Thoracic aorta (tissue), 2 donors: ENCODE measurements around the gene TBRG4. TPM values are rescaled to one million over a fixed set of nuclear protein-coding genes. Genes with fewer than 3 reads are reported as not detected.

Experiments used
- ATAC-seq: fragments of 150-250 bp; one replicate; pipeline ENCODE4 v1.8.0; 2017; ENCODE audit warnings: low read depth; ENCODE audit not compliant: insufficient number of reproducible peaks, low FRiP score
- DNase-seq: peaks from one replicate; pipeline ENCODE4 v3.0.0-alpha.2; 2020; ENCODE audit warnings: low spot score
- H3K27ac ChIP-seq, 2 donors: fragments of 200-600 bp; sonication (generic); 1 replicate in 1 of 2; 2 replicates in 1 of 2; pipeline ENCODE4 v1.5.1; 2016; ENCODE audit warnings: mild to moderate bottlenecking in 2 of 2, moderate library complexity in 2 of 2
- H3K27me3 ChIP-seq: fragments of 200-600 bp; sonication (generic); replicated peaks from 2 replicates; pipeline ENCODE4 v1.6.0; 2016; ENCODE audit warnings: mild to moderate bottlenecking; ENCODE audit not compliant: insufficient read depth
- H3K36me3 ChIP-seq: fragments of 200-600 bp; sonication (generic); one replicate; pipeline ENCODE4 v1.5.1; 2016
- H3K4me1 ChIP-seq, 2 donors: fragments of 200-600 bp; sonication (generic); 1 replicate in 1 of 2; 2 replicates in 1 of 2; pipeline versions ENCODE4 v1.5.1 to v1.6.0; 2016; ENCODE audit warnings: low read depth in 2 of 2, mild to moderate bottlenecking in 1 of 2; ENCODE audit not compliant: control insufficient read depth in 1 of 2
- H3K4me3 ChIP-seq: fragments of 200-600 bp; sonication (generic); 2 replicates; pipeline ENCODE4 v1.5.1; 2016; ENCODE audit warnings: mild to moderate bottlenecking
- H3K9me3 ChIP-seq: fragments of 200-600 bp; sonication (generic); 2 replicates; pipeline ENCODE4 v1.5.1; 2016
- CTCF ChIP-seq: fragments of 200-600 bp; sonication (generic); IDR thresholded peaks from one replicate; pipeline ENCODE4 v1.5.1; 2019; ENCODE audit warnings: antibody characterized with exemption
- total RNA-seq, 2 donors: library from RNA; depleted of rRNA; stranded (reverse); fragments of >200 nt; gene quantifications; one replicate each; pipeline versions ENCODE4 v1.1.0 to v1.2.3, GENCODE V29; 2016

TBRG4 gene
- total RNA-seq, 2 donors from 2014 or later, result 47.8 to 67.1 TPM

- H3K27ac ChIP-seq, result no peak overlapping the region
- ATAC-seq (no peak), DNase-seq (no peak)
- no peaks in the 10 kb centered on the region for H3K4me1 ChIP-seq
- no peaks in the 10 kb centered on the region for H3K9me3 ChIP-seq
- H3K4me3 ChIP-seq, result no peak overlapping the region
- no peaks in the 10 kb centered on the region for H3K27me3 ChIP-seq
- TF ChIP-seq CTCF, result no peak
- peaks cover 51% of the 10 kb centered on the region for H3K36me3 ChIP-seq
Measured at GRCh38 chr7:45073031-45073785, 38.3 kb downstream of the TBRG4 start.

DNA sequence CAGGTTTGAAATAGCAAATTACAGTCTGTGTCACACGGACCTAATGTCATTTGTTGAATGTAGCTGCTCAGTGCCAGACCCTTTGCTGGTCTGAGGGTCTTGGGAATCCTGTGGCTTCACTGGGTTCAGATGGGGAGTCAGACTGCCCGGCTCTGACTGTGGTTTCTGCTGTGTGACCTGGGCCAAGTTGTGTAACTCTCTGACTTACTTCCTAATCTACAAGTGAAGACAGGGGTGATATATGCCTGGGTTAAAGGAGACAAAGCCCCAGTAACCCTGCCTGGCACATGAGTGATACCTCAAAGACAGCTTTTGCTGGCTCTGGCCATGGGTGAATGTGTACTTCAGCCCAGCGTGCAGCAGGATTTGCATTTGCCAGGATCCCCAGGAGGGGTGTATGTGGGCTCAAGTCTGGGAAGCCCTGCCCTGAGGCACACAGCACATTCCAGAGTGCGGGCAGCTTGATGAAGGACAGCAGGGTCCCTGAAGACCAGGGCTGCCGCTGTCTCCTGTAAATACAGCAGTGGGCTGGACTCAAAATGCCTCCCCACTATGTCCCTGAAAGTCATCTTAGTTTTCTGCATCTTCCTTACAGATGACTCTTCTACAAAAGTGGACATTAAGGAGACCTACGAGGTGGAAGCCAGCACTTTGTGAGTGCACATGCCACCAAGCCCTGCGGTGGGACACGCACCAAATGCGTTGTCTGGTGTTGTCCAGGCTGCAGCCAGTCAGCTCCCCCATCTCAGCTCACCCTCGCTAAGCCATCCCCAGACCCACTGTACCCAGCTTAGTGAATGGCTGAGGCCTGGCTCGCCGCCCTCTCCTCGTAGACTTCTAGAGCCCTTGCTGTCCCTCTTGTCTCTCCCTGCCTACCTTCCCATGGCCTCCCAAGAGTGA, 39.1 kb downstream of the TBRG4 start:
- Histone ChIP-seq H3K4me1 (no peaks in the 10 kb centered on the region), H3K36me3 (peaks cover 53% of the 10 kb centered on the region), H3K4me3 (no peak overlapping the region), H3K27me3 (no peaks in the 10 kb centered on the region), H3K9me3 (no peaks in the 10 kb centered on the region), H3K27ac (no peak overlapping the region)
- no peak for DNase-seq
- no peak for TF ChIP-seq CTCF
- no peak for ATAC-seq

- H3K36me3 ChIP-seq, result peaks cover 53% of the 10 kb centered on the region
- H3K9me3 ChIP-seq, result no peaks in the 10 kb centered on the region
- no peak overlapping the region for H3K27ac ChIP-seq
- no peak overlapping the region for H3K4me3 ChIP-seq
- ATAC-seq, result no peak
- no peaks in the 10 kb centered on the region for H3K4me1 ChIP-seq
- DNase-seq, result no peak
- TF ChIP-seq CTCF, result no peak
- no peaks in the 10 kb centered on the region for H3K27me3 ChIP-seq
Measured at GRCh38 chr7:45071528-45071927, 40.0 kb downstream of the TBRG4 start.

DNA sequence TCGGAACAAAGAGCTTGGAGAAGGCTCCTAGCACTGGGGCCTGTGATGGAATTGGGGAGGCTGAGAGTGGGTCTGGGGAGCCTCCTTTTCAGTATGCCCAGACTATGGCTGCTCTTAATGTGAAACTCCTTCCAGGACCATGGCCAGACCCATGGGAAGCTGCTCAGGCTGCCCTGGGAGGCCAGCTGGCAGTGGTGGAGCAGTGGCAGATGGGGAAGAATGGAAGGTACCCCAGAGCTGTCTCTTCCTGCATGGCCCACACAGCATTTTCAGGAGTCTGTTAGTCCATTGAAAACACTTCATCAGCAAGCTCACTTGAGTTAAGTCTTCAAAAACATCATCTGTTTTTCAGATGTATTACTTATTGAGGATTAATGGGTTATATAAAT, 41.2 kb downstream of the TBRG4 start:
- Histone ChIP-seq H3K9me3 (no peaks in the 10 kb centered on the region), H3K4me1 (no peaks in the 10 kb centered on the region), H3K27me3 (no peaks in the 10 kb centered on the region), H3K36me3 (peaks cover 53% of the 10 kb centered on the region), H3K27ac (no peak overlapping the region), H3K4me3 (no peak overlapping the region)
- no peak for TF ChIP-seq CTCF
- DNase-seq (no peak), ATAC-seq (no peak)
